ENCODE data around the gene PRAMEF5. TPM values are rescaled to one million over a fixed set of nuclear protein-coding genes. Genes with fewer than 3 reads are reported as not detected.
"Not testable (repeated sequence)": the region's sequence is repeated elsewhere in the genome, so short reads cannot be mapped to it uniquely, and the experiment has no call there.

Gene PRAMEF5
- total RNA-seq, result not detected
- not detected for polyA plus RNA-seq
- long read RNA-seq, donor 1, result 0 reads
- long read RNA-seq, donor 2, result 0 reads
- long read RNA-seq, donor 3, result 0 reads

GRCh38 chr1:13253898-13254297 is at the start of gene PRAMEF5:
Gene PRAMEF5 (plus strand): TSS chr1:13254198. CDS start chr1:13259269, 5,071 bp downstream.
- H3K9me3 ChIP-seq; H3K27me3 ChIP-seq; H3K4me1 ChIP-seq (ENCODE audit: insufficient read depth); H3K36me3 ChIP-seq; H3K27ac ChIP-seq; intact Hi-C loops (cut with DNase I); DNase-seq; H3K4me3 ChIP-seq: not testable (repeated sequence)
- 89 to 100% methylated on average over 1 to 2 of the region's 5 CpGs; no CpG with 5 or more reads in 1 of the 3 donors for WGBS, 3 donors

- not testable (repeated sequence) for H3K4me3 ChIP-seq
- no CpG with 5 or more reads among the region's 9 CpGs for WGBS, 3 donors
These were observed 45.3 kb upstream of the PRAMEF5 start for GRCh38 chr1:13208712-13209111.

GRCh38 chr1:13216619-13217018 is 37.4 kb upstream of the PRAMEF5 start:
- DNase-seq, result not testable (repeated sequence)

More at GRCh38 chr1:13208712-13209111, 45.3 kb upstream of the PRAMEF5 start:
- H3K36me3 ChIP-seq; H3K9me3 ChIP-seq; H3K4me1 ChIP-seq (ENCODE audit: insufficient read depth); H3K27ac ChIP-seq; H3K27me3 ChIP-seq; intact Hi-C loops (cut with DNase I); DNase-seq: not testable (repeated sequence)

GRCh38 chr1:13219203-13219602 is 34.8 kb upstream of the PRAMEF5 start:
- H3K4me1 ChIP-seq (ENCODE audit: insufficient read depth); H3K36me3 ChIP-seq; intact Hi-C loops (cut with DNase I): not testable (repeated sequence)

More at GRCh38 chr1:13216619-13217018, 37.4 kb upstream of the PRAMEF5 start:
- H3K27me3 ChIP-seq; H3K4me1 ChIP-seq (ENCODE audit: insufficient read depth); H3K9me3 ChIP-seq; H3K4me3 ChIP-seq; H3K36me3 ChIP-seq; H3K27ac ChIP-seq; intact Hi-C loops (cut with DNase I): not testable (repeated sequence)
- WGBS, 3 donors, result no CpG with 5 or more reads among the region's 7 CpGs

GRCh38 chr1:13222788-13223187 is 31.2 kb upstream of the PRAMEF5 start:
- 67% methylated on average over 1 of the region's 4 CpGs; no CpG with 5 or more reads in 2 of the 3 donors for WGBS, 3 donors
- H3K36me3 ChIP-seq; H3K4me3 ChIP-seq; intact Hi-C loops (cut with DNase I); H3K9me3 ChIP-seq; H3K4me1 ChIP-seq (ENCODE audit: insufficient read depth); DNase-seq; H3K27ac ChIP-seq; H3K27me3 ChIP-seq: not testable (repeated sequence)

More at GRCh38 chr1:13219203-13219602, 34.8 kb upstream of the PRAMEF5 start:
- not testable (repeated sequence) for H3K27me3 ChIP-seq, DNase-seq, H3K4me3 ChIP-seq, H3K9me3 ChIP-seq, H3K27ac ChIP-seq
- WGBS, 3 donors, result no CpG with 5 or more reads among the region's 3 CpGs

GRCh38 chr1:13224480-13225060 is 29.4 kb upstream of the PRAMEF5 start:
- Histone ChIP-seq H3K27ac (no peak overlapping the region), H3K27me3 (no peaks in the 10 kb centered on the region), H3K9me3 (no peaks in the 10 kb centered on the region), H3K36me3 (no peaks in the 10 kb centered on the region), H3K4me1 (ENCODE audit: insufficient read depth) (no peaks in the 10 kb centered on the region), H3K4me3 (no peak overlapping the region)
- DNase-seq, result no peak
- TF ChIP-seq POLR2A (IDR thresholded peaks at IDR 0.05) (no peak), CTCF (IDR thresholded peaks at IDR 0.05) (no peak), EP300 (IDR thresholded peaks at IDR 0.05) (no peak)
- intact Hi-C loops (cut with DNase I), result no loop called here
- 77 to 88% (median 80%) methylated on average over 5 of the region's 5 CpGs for WGBS, 3 donors

GRCh38 chr1:13225675-13226204 is 28.3 kb upstream of the PRAMEF5 start, which contains the start of gene PRAMEF18:
Gene PRAMEF18 (minus strand): TSS chr1:13226154. CDS start chr1:13226106, 48 bp downstream.
- intact Hi-C loops (cut with DNase I); H3K27me3 ChIP-seq; DNase-seq; H3K4me3 ChIP-seq; H3K27ac ChIP-seq; H3K36me3 ChIP-seq; H3K9me3 ChIP-seq; H3K4me1 ChIP-seq (ENCODE audit: insufficient read depth): not testable (repeated sequence)
- 62 to 68% (median 67%) methylated on average over 9 of the region's 9 CpGs for WGBS, 3 donors

GRCh38 chr1:13227271-13228055 is 26.5 kb upstream of the PRAMEF5 start:
- DNase-seq; H3K27ac ChIP-seq; H3K4me1 ChIP-seq (ENCODE audit: insufficient read depth); H3K27me3 ChIP-seq; H3K36me3 ChIP-seq; intact Hi-C loops (cut with DNase I); H3K9me3 ChIP-seq; H3K4me3 ChIP-seq: not testable (repeated sequence)
- WGBS, 3 donors, result 76 to 80% (median 79%) methylated on average over 8 of the region's 8 CpGs
